Superior temporal gyrus (tissue), 1 donor: ENCODE results near the gene PPP2R2B.

Experiments used
- DNase-seq: peaks from one replicate; pipeline ENCODE4 v3.0.0-alpha.2; 2016; ENCODE audit errors: extremely low spot score

PPP2R2B gene

DNA sequence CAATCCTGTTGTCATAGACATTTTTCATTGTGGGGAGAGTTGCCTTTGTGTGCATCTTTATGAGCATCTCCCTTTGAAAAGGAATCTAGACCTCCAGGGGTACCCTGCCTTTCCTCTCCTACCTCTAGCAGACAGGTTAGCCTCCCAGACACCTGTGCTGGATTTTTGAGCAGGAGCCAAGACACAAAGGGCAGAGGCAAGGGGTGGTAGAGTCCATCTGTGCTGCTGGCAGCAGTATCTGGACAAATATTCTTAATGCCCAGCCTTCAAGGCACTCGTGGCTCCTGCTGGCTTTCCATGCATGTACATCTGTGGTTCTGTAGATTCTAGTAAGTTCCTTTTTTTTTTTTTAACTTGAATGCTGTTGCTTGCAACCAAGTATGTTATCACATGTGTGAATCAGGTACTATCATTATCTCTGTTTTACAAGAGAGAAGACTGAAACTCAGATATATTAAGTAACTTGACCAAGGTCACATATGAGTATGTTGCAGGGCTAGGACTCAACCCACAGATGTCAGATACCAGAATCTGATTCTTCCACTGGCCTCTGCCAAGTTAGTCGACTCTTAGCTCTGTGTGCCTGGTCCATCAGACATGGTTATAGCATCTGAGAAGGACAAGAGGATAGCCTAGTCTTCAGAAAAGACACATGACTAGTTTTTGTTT, 329.6 kb downstream of the PPP2R2B start:
- DNase-seq: no peak

- no peak for DNase-seq
Measured at GRCh38 chr5:146544232-146544631, 334.3 kb downstream of the PPP2R2B start.

- DNase-seq: peak; percentile 84
Measured at GRCh38 chr5:146541958-146542849, 336.4 kb downstream of the PPP2R2B start.

- DNase-seq: no peak
Measured at GRCh38 chr5:146540414-146540813, 338.1 kb downstream of the PPP2R2B start.

GRCh38 chr5:146539973-146540372, 338.6 kb downstream of the PPP2R2B start:
- DNase-seq: no peak

DNA sequence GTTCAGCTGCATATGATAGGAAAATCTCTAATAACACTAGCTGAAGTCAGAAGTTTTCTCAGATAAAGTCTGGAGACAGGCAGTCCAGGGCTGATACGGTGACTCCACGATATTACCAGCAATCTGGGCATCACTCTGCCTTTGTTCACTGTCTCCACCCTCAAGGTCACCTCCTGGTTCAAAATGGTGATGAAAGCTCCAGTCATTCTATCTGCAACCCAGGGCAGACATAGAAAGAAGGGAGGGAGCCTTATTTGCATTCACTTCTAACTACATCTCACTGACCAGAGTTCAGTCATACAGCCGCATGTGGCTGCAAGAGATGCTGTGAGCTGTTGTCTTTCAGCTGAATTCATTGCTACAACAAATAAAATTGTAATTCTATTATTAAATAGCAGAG, 340.1 kb downstream of the PPP2R2B start:
- no peak for DNase-seq

GRCh38 chr5:146533882-146534281, 344.7 kb downstream of the PPP2R2B start:
- DNase-seq: no peak

DNA sequence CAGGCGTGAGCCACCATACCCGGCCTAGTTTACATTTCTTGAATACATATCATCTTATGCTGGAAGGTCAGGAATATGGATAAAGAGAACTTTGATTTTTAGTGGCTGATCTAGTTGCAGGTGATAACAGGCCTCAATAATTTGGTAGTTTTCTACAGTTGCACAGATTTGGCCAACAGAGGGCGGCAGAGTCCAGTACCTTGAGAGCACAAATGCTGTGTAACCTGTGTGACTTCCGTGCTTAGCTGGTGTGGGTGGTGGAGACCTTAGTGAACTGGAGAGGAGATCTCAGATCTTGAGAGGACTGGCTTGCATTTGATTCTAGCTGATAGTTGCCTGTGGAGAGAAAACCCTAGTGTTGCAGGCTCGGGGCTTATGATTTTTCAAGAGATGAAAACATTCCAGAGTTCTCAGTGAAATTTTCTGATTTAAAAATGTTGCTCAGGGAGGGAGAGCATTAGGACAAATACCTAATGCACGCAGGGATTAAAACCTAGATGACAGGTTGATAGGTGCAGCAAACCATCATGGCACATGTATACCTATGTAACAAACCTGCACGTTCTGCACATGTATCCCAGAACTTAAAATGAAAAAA, 345.2 kb downstream of the PPP2R2B start:
- DNase-seq: peak; percentile 88
